ENCODE data around the gene CFAP68. TPM values are rescaled to one million over a fixed set of nuclear protein-coding genes. Genes with fewer than 3 reads are reported as not detected.

Gene CFAP68
- total and polyA plus RNA-seq, 9 of the 15 experiments (the other 6 are each of a cell fraction or from before 2014, with no cell fraction given): 22.8 to 72.3 (median 52.5) TPM

- Histone ChIP-seq H3K79me2 (ENCODE audit: control insufficient read depth, insufficient read depth, low read length) (no peaks in the 10 kb centered on the region), H3K4me3 (no peak overlapping the region), H3K36me3 (ENCODE audit: control insufficient read depth, insufficient read depth, low read length) (peaks cover 40% of the 10 kb centered on the region; the same call in 2 of the 3 replicates), H3K27ac (ENCODE audit: extremely low read depth, low read depth, low read length) (no peak overlapping the region), H3K9me3 (replicated peaks; ENCODE audit: control insufficient read depth, insufficient read depth, low read depth, low read length) (no peaks in the 10 kb centered on the region), H4K20me1 (replicated peaks; ENCODE audit: control insufficient read depth, insufficient read depth, low read length) (no peaks in the 10 kb centered on the region), H3K9me1 (ENCODE audit: control insufficient read depth, insufficient read depth, low read length) (no peaks in the 10 kb centered on the region), H3K4me2 (ENCODE audit: insufficient read depth, low read length) (no peak overlapping the region), H3K27me3 (ENCODE audit: control insufficient read depth in 2 of 2, insufficient read depth in 2 of 2, low read length in 2 of 2) (no peaks in the 10 kb centered on the region), H3K4me1 (replicated peaks in 1 of 2; ENCODE audit: control insufficient read depth in 2 of 2, insufficient read depth in 2 of 2, low read length in 2 of 2) (no peaks in the 10 kb centered on the region), H2AFZ (ENCODE audit: low read depth, low read length) (no peak overlapping the region), H3K9ac (ENCODE audit: insufficient read depth in 1 of 2, low read depth in 2 of 2, low read length in 2 of 2) (no peak overlapping the region)
- DNase-seq (ENCODE audit: extremely low read depth in 1 of 4, low spot score in 3 of 4) (no peak), ATAC-seq (no peak), FAIRE-seq (no peak)
- ChIA-PET CTCF (ENCODE audit: low intra/inter-chr PET ratio) (interaction anchor here (1.2 kb wide), 1 partner anchor 287 kb away, joined by 3 read pairs; no protein-coding TSS in a partner anchor), POLR2A (no interaction called here)
- no TSS peak for BruUV-seq (replicated peaks)
- in situ Hi-C loops (cut with MboI) (no loop called here), intact Hi-C loops (cut with micrococcal nuclease) (no loop called here)
- WGBS (ENCODE audit: insufficient coverage, low coverage, missing lambda C conversion rate): 65% methylated on average over 2 of the region's 2 CpGs
- no peak for TF ChIP-seq CBFA2T3 (IDR thresholded peaks at IDR 0.05)
- TF ChIP-seq GABPB2 (CRISPR knock-in tag; conservative IDR thresholded peaks at IDR 0.05): no peak
- TF ChIP-seq MAFK (IDR thresholded peaks at IDR 0.05; ENCODE audit: low read length): peak; percentile 46; the same call in 1 of the 2 replicates
- no peak for TF ChIP-seq HDAC8 (tag; IDR thresholded peaks at IDR 0.05)
- no peak for TF ChIP-seq ZNF253 (CRISPR knock-in tag; conservative IDR thresholded peaks at IDR 0.05)
- TF ChIP-seq HNRNPUL1 (IDR thresholded peaks at IDR 0.05; ENCODE audit: low read length): no peak
- TF ChIP-seq C11orf30 (IDR thresholded peaks at IDR 0.05; ENCODE audit: low read depth): peak; percentile 51; the same call in 1 of the 2 replicates
- no peak for TF ChIP-seq ZBTB11 (CRISPR knock-in tag; IDR thresholded peaks at IDR 0.05)
- no peak for TF ChIP-seq SLC30A9 (CRISPR knock-in tag; IDR thresholded peaks at IDR 0.05)
- no peak for TF ChIP-seq ZNF583 (CRISPR knock-in tag; IDR thresholded peaks at IDR 0.05)
- TF ChIP-seq, protein P1, sequence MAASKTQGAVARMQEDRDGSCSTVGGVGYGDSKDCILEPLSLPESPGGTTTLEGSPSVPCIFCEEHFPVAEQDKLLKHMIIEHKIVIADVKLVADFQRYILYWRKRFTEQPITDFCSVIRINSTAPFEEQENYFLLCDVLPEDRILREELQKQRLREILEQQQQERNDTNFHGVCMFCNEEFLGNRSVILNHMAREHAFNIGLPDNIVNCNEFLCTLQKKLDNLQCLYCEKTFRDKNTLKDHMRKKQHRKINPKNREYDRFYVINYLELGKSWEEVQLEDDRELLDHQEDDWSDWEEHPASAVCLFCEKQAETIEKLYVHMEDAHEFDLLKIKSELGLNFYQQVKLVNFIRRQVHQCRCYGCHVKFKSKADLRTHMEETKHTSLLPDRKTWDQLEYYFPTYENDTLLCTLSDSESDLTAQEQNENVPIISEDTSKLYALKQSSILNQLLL (CRISPR knock-in tag; IDR thresholded peaks at IDR 0.05; ENCODE audit: borderline replicate concordance): no peak
- TF ChIP-seq ZNF24 (IDR thresholded peaks at IDR 0.05): no peak
- TF ChIP-seq, protein P2, sequence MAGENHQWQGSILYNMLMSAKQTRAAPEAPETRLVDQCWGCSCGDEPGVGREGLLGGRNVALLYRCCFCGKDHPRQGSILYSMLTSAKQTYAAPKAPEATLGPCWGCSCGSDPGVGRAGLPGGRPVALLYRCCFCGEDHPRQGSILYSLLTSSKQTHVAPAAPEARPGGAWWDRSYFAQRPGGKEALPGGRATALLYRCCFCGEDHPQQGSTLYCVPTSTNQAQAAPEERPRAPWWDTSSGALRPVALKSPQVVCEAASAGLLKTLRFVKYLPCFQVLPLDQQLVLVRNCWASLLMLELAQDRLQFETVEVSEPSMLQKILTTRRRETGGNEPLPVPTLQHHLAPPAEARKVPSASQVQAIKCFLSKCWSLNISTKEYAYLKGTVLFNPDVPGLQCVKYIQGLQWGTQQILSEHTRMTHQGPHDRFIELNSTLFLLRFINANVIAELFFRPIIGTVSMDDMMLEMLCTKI (IDR thresholded peaks at IDR 0.05; ENCODE audit: partially characterized antibody): no peak
- no peak for TF ChIP-seq MXI1 (IDR thresholded peaks at IDR 0.05; ENCODE audit: low read depth, low read length)
- TF ChIP-seq ZNF282 (CRISPR knock-in tag; IDR thresholded peaks at IDR 0.05): no peak
- TF ChIP-seq MAFF (IDR thresholded peaks at IDR 0.05; ENCODE audit: low read length): peak; percentile 43; the same call in 1 of the 2 replicates
- TF ChIP-seq TGIF2 (CRISPR knock-in tag; IDR thresholded peaks at IDR 0.05): no peak
- TF ChIP-seq ELF1 (tag; IDR thresholded peaks at IDR 0.05): no peak
- peak; percentile 63 for TF ChIP-seq ZNF316 (IDR thresholded peaks at IDR 0.05)
- TF ChIP-seq MAFG (tag; conservative IDR thresholded peaks at IDR 0.05): peak; percentile 49; the same call in 1 of the 2 replicates
Measured at GRCh38 chr11:111852103-111852502, 27.2 kb upstream of the CFAP68 start.
